ENCODE measurements around the gene MTA1. TPM values are rescaled to one million over a fixed set of nuclear protein-coding genes. Genes with fewer than 3 reads are reported as not detected.

Gene MTA1
- total RNA-seq, 4 donors from 2014 or later = 75.7 to 295 (median 165) TPM

GRCh38 chr14:105487449-105487985 is 67.9 kb downstream of the MTA1 start:
- DNase-seq = peak; percentile 74 to 89 (median 81)
- H3K4me3 ChIP-seq = peak overlapping the region; percentile 60 to 74 (median 60)
- no peaks in the 10 kb centered on the region for H3K9me3 ChIP-seq
- no peaks in the 10 kb centered on the region for H3K27me3 ChIP-seq
- TF ChIP-seq CTCF (IDR thresholded peaks at IDR 0.05) (no peak), POLR2A (IDR thresholded peaks at IDR 0.05) (peak; percentile 2 to 23)
- peak overlapping the region; percentile 87 to 99 (median 92) for H3K27ac ChIP-seq
- H3K36me3 ChIP-seq = peaks cover 0 to 8% (median 0%) of the 10 kb centered on the region in 3 donors
- peaks cover 8 to 77% (median 37%) of the 10 kb centered on the region in 4 donors for H3K4me1 ChIP-seq

GRCh38 chr14:105487986-105488777 is 68.6 kb downstream of the MTA1 start:
- DNase-seq = peak in 1 of 3 donors; percentile 61
- H3K9me3 ChIP-seq = no peaks in the 10 kb centered on the region
- TF ChIP-seq POLR2A (IDR thresholded peaks at IDR 0.05) (no peak), CTCF (IDR thresholded peaks at IDR 0.05) (peak in 1 of 6 experiments; percentile 9)
- no peaks in the 10 kb centered on the region for H3K27me3 ChIP-seq
- H3K27ac ChIP-seq = peak overlapping the region; percentile 87 to 99 (median 92)
- H3K4me3 ChIP-seq = peak overlapping the region; percentile 60 to 74 (median 60)
- H3K36me3 ChIP-seq = peaks cover 0 to 14% (median 0%) of the 10 kb centered on the region in 3 donors
- peaks cover 7 to 70% (median 34%) of the 10 kb centered on the region in 4 donors for H3K4me1 ChIP-seq

- Histone ChIP-seq H3K4me3 (peak overlapping the region in 3 of 4 donors; percentile 61 to 93 (median 74)), H3K27ac (peak overlapping the region; percentile 87 to 99 (median 92)), H3K9me3 (no peaks in the 10 kb centered on the region), H3K36me3 (peaks cover 0 to 17% (median 0%) of the 10 kb centered on the region in 3 donors), H3K27me3 (no peaks in the 10 kb centered on the region), H3K4me1 (peaks cover 5 to 62% (median 34%) of the 10 kb centered on the region in 4 donors)
- TF ChIP-seq POLR2A (IDR thresholded peaks at IDR 0.05) = no peak
- TF ChIP-seq CTCF (IDR thresholded peaks at IDR 0.05) = no peak
- DNase-seq = no peak
These were observed 69.3 kb downstream of the MTA1 start for GRCh38 chr14:105488781-105489541.

GRCh38 chr14:105489542-105490266 is 70.1 kb downstream of the MTA1 start:
- no peaks in the 10 kb centered on the region for H3K9me3 ChIP-seq
- no peaks in the 10 kb centered on the region for H3K27me3 ChIP-seq
- H3K36me3 ChIP-seq = peaks cover 0 to 17% (median 0%) of the 10 kb centered on the region in 3 donors
- peak; percentile 91 to 96 (median 92) for DNase-seq
- H3K4me3 ChIP-seq = peak overlapping the region; percentile 53 to 93 (median 81)
- peaks cover 5 to 55% (median 34%) of the 10 kb centered on the region in 4 donors for H3K4me1 ChIP-seq
- peak overlapping the region; percentile 87 to 99 (median 92) for H3K27ac ChIP-seq
- TF ChIP-seq POLR2A (IDR thresholded peaks at IDR 0.05) = peak in 1 of 2 donors; percentile 51
- TF ChIP-seq CTCF (IDR thresholded peaks at IDR 0.05) = peak; percentile 58 to 85 (median 73)

- Histone ChIP-seq H3K27me3 (no peaks in the 10 kb centered on the region), H3K4me1 (peaks cover 5 to 50% (median 34%) of the 10 kb centered on the region in 4 donors), H3K36me3 (peaks cover 0 to 17% (median 0%) of the 10 kb centered on the region in 3 donors), H3K9me3 (no peaks in the 10 kb centered on the region), H3K4me3 (peak overlapping the region; percentile 53 to 93 (median 81)), H3K27ac (peak overlapping the region; percentile 87 to 99 (median 92))
- no peak for TF ChIP-seq CTCF (IDR thresholded peaks at IDR 0.05)
- TF ChIP-seq POLR2A (IDR thresholded peaks at IDR 0.05) = no peak
- DNase-seq = no peak
These were observed 70.6 kb downstream of the MTA1 start for GRCh38 chr14:105490267-105490571.

All from Peyer's patch (tissue), 4 donors.